ENCODE results near the gene NOP56.

NOP56 gene, protein sequence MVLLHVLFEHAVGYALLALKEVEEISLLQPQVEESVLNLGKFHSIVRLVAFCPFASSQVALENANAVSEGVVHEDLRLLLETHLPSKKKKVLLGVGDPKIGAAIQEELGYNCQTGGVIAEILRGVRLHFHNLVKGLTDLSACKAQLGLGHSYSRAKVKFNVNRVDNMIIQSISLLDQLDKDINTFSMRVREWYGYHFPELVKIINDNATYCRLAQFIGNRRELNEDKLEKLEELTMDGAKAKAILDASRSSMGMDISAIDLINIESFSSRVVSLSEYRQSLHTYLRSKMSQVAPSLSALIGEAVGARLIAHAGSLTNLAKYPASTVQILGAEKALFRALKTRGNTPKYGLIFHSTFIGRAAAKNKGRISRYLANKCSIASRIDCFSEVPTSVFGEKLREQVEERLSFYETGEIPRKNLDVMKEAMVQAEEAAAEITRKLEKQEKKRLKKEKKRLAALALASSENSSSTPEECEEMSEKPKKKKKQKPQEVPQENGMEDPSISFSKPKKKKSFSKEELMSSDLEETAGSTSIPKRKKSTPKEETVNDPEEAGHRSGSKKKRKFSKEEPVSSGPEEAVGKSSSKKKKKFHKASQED

DNA sequence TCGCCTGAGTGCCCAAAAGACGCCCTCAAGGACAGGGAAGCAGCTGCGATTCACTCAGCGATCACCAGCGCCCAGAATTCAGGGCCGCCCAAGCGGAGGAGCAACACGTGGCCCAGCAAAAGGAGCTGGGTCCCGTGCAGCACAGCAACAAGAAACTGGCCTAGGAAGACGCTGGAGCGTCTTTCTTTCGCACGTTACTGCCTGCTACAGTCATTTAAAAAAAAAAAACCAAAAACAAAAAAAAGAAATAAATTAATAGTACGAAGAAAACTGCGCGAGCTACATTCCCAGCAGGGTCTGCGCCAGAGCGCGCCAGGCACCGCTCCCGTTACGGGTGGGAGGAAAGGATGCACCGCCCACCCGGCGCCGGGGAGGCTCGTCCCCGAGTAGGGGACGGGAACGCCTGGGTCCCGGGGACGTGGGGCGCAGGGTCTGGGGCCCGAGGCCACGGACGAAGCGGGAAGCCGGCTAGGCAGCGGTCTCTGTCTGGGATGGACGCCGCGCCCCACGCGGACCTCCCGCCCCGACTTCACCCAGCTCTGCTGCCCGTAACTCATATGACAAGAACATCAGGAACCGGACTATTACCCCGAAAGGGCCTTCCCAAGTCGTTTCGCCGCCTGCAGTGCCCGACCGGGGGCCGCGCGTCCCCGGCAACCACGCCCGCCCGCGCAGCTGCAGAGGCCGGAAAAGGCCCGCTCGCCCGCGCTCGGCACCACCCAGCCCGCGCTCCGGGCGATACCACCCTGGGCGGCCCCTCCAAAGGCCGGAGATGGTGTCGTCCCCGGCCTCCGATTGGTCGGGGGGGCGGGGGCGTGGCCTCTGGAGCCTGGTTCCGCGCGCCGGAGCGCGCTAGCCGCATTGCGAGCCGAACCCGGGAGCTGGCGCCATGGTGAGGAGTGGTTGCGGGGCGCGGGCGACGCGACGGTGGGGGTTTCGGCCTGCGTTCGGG lies at the start of gene NOP56:
Gene NOP56 (plus strand): TSS at position 861 of the 952 bp plus-strand sequence. CDS start 29 bp downstream, at position 890.
- peak; percentile 40 for DNase-seq (ENCODE audit: low read depth)

DNA sequence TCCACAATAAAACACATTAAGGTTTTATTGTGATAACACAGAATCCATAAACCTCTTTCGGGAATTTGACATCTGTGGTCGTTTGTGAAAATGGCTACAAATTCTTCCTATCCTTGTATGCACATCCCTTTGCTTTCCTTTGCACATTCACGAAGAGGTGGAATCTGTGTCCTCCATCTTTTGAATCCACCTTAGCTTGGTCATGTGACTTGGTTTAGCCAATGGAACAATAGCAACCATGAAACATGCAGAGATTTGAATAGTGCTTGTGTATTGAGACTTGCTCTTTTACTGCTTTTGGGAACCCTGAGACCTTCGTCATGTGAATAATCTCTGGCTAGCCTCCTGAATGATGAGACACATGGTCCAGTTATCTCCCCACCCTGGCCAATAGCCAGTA lies 49.7 kb upstream of the NOP56 start:
- no peak for DNase-seq (ENCODE audit: low read depth)

DNA sequence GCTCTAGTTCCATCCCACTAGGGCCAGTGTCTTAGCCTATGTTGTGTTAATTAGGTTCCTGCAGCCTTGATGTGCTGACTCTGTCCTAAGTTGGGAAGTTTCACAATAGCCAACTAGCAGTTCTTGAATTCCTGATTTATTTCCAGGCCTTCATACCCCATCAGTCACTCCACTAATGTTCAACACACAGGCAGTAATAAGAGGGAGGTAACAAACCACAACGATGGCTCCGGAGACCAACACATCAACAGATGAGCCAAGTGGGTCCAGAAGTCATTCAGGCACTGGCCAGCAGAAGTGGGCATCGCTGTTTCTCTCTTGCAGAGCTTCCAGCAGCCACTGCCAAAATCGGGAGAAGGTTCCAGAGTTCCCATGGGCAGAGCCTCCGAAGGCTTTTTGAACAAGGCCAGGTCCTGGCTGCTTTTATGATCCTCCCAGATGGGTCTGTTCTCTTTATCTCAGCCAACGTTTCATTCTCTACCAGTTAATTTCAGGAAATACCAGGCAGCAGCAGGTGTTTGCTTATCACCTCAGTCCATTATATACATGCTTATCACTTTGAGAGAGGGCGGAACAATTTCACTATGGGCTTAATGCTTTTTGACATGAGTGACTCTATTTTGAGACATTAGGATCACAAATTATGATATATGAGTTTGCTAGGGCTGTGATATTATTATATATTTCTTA lies 48.5 kb upstream of the NOP56 start:
- no peak for DNase-seq (ENCODE audit: low read depth)

DNA sequence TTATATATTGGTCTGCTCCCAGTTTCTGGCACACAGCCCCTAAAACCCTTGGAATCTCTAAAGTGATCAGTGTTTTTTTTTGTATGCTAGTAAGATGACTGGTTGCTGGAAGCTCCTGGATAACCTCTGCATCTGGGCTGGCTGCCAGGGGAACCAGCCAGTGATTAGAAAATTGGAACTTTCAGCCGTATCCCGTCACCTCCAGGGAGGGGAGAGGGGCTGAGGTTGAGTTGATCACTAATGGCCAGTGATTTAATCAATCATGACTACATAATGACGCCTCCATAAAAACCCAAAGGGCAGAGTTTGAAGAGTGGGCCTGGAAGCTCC lies 48.0 kb upstream of the NOP56 start:
- no peak for DNase-seq (ENCODE audit: low read depth)

DNA sequence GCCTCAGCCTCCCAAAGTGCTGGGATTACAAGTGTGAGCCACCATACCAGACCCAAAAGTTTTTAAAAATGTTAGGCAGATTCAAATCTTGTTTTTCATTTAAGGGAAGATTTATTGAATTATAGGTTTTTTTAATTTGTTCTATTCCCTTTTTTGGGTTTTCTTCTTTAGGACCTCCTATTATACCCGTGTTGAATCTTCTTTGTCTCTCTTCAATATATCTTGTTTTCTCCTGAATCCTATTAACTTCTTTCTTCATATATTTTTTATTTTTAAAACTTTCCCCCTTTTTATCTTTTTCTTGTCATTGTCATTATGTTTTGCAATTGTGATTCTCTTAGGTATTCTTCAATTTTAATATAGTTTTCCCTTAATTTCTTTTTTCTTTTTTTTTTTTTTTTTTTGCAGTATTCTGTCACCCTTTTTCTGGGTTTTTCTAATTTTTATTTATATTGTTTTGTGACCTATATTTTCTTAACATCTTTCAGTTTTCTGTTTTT lies 45.9 kb upstream of the NOP56 start:
- DNase-seq (ENCODE audit: low read depth), result no peak

DNA sequence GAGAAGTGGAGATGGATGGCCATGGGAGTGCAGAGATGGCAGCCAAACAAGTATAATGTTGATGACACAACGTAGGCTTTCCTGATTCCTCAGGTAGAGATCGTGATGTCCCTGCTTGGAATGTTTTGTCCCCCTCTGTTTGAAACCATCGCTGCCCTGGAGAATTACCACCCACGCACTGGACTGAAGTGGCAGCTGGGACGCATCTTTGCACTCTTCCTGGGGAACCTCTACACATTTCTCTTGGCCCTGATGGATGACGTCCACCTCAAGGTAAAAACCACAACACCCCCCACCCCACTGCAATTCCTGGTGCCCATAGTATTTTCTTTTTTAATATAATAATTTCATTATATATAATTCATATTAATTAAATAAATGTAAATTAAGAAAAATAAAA lies 42.1 kb upstream of the NOP56 start:
- no peak for DNase-seq (ENCODE audit: low read depth)

DNA sequence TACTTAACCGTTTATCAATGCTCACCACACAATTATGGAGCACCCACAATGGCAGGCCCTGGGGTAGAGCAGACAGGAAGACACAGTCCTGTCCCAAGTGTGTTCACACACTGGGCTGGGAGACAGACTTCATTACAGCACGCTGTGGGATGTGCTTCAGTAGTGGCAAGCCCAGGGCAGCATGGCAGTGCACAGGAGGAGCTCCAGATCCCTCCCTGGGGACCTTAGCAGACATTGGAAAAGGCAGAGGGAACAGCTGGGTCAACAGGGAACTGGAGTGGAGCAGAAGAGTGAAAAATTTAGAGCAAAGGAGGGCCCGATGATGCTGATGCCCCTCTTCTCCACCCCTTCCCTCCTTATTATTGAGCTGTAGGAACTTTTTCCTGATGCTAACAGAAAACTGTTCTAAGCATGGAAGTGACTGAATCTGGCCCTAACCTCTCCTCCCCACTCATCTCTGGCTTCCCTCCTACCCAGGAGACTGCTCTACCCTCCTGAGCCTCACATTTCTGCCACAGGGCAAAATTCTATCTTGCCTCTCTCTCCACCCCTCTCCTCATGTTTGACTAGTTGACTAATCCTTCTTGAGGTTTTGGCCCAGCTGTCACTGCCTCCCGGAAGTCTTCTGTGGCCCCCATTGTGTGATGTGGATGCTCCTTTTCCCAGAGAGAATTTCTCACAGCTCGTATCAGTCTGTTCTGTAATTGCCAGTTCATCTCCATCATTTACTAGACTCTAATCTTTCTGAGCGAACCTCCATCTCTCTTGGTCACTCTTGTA lies 41.3 kb upstream of the NOP56 start:
- no peak for DNase-seq (ENCODE audit: low read depth)

DNA sequence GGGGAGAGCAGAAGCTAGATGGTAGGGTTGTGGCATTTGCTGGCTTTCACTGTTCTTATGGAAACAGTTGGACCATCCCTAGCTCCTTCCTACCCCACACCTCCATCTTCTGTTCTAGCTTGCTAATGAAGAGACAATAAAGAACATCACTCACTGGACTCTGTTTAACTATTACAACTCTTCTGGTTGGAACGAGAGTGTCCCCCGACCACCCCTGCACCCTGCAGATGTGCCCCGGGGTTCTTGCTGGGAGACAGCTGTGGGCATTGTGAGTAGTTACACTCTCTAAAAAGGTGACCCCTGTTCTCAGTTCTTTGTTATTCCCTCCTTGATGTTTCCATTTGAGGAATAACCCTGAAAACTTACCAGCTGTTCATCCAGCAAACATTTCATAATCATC lies 40.4 kb upstream of the NOP56 start:
- DNase-seq (ENCODE audit: low read depth), result no peak

DNA sequence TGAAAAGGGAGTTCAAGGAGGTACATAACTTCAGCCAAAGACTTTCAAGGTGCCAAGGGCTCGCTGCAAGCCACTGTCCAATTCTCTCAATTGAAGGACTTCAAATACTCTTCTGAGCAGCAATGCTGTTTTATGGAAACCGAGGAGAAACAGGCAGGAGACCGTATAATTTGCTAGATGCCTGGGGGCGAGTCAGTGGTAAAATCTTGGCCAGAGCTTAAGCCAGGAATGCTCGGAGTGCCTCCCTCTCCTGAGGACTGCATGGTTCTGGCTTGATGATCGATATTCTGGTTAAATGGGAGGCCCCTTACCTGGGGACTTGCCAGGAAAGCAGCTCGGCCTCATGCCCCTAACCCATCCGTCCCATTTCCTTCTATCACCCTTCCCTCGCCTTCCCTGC lies 35.8 kb upstream of the NOP56 start:
- DNase-seq (ENCODE audit: low read depth), result no peak

DNA sequence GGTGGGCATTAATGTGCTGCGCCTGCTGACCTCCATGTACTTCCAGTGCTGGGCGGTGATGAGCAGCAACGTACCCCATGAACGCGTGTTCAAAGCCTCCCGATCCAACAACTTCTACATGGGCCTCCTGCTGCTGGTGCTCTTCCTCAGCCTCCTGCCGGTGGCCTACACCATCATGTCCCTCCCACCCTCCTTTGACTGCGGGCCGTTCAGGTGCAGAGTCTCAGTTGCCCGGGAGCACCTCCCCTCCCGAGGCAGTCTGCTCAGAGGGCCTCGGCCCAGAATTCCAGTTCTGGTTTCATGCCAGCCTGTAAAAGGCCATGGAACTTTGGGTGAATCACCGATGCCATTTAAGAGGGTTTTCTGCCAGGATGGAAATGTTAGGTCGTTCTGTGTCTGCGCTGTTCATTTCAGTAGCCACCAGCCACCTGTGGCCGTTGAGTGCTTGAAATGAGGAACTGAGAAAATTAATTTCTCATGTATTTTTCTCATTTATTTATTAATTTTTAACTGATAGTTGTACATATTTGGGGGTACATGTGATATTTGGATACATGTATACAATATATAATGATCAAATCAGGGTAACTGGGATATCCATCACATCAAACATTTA lies 35.2 kb upstream of the NOP56 start:
- DNase-seq (ENCODE audit: low read depth), result no peak

DNA sequence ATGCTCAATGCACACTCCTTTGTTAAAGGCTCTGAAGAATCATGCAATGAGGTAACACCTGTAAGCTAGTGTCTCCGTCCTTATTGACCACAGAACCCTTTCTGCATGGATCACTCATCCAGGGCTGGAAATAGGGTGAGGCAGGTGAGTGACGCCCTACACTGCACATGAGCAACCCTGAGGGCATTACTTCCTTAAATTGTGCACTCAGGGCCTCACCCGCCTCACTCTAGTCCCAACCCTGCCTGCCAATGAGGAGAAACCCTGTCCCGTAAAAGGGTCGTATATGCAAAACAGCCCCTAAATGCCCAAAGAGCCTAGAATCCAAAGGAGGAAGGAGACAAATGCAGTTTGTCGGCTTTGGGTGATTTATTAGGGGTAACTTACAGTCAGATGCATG lies 33.6 kb upstream of the NOP56 start:
- DNase-seq (ENCODE audit: low read depth), result no peak

DNA sequence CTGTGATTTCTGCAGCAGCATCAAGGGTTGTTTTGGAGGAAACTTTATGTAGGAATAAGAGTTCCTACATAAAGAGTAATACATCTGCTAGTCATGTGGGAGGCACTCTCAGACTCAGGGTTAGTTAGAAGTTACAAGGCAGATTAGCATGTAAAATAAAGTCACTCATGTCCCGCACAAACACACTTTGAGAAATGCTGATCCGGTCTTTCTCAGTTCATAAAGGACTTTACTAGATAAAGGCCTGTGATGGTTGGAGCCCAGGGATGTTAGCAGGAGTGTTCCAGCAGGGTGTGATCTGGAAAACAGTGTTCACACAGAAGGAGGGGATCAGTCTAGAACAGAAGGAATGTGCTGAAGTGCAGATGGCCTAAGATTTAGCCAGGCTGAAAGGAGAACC lies 33.1 kb upstream of the NOP56 start:
- DNase-seq (ENCODE audit: low read depth), result no peak

DNA sequence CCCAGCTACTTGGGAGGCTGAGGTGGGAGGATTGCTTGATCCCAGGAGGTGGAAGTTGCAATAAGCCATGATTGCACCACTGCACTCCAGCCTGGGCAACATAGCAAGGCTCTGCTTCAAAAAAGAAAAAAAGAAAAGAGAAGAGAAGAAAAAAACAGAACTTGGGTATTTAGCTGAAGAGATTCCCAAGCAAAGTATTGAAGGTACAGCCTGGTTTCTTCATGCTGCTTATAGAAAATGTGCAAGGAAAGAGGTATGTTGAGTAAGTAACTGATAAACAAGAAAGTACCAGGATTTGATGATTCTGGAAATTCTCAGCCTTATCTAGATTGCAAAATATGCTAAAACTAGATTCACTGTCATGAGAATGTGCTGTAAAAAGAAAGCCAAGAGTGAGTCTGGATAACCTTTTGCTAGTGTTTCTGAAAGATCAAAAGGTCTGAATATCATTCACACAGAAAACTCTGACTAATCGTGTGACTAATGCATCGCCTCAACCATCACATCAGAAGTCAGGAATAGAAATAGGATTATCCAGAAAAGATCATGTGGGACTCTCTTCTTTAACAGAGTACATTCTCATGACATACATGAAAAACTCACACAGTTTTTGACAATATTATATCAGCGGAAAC lies 32.4 kb upstream of the NOP56 start:
- DNase-seq (ENCODE audit: low read depth), result no peak

DNA sequence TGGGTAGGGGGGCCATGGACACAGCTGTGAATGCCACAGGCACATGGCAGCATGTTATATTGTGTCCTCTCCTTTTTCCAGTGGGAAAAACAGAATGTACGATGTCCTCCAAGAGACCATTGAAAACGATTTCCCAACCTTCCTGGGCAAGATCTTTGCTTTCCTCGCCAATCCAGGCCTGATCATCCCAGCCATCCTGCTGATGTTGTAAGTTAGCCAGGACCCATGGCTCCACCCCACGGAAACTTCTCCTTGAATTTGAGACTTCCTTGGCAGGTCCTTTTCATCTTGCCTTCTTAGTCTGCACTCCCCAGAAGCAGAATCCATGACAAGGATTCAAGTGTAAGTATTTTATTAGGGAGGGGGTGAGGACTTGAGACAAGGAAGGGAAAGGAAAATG lies 28.2 kb upstream of the NOP56 start:
- no peak for DNase-seq (ENCODE audit: low read depth)

DNA sequence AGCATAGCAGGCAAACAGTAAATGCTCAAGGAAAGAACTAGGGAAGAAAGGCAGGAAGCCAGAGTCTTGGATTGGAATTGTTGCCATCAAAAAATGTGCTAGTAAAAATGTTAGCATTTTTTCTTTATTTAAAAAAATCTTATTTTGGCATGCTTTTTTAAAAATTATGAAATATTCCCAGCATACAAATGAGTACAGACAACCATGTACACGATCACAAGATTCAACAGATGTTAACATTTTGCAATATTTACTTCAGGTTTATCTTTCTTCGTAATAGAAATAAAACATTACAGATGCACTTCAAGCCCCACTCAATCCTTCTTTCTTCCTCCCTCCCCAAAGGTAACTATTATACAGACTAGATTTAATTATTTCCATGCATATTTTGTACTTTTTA lies 27.4 kb upstream of the NOP56 start:
- DNase-seq (ENCODE audit: low read depth), result no peak

DNA sequence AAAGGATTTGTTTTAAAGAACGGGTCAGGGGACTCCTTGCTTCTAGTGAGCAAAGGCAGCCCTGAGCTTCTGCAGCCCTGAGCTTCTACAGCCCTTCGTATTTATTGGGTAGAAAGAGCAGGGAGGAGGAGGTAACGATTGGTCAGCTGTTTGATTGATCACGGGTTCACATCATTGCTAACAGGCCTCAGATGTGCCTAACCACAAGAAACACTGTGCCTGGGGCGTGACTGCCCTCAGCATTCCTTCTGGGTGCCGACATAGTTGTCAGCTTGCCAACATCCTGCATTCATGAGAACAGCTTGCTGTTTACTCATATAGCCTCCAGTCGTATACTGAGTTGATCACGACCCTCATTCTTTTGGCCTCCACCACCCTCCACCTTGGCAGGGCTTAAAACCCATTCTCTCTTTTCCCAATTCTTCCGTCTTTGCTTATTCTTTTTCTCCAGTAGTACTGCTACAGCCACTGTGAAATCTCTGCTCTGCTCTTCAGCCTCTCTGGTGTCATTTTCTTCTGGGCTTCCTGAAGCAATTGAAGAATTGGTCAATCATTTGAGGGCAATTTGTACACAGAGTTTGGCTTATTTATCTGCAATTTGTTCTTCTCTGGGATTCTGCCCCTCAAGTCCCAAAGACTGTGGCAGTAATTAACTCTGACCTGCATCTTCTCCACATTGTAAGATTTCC lies 25.4 kb upstream of the NOP56 start:
- DNase-seq (ENCODE audit: low read depth), result peak; percentile 54

DNA sequence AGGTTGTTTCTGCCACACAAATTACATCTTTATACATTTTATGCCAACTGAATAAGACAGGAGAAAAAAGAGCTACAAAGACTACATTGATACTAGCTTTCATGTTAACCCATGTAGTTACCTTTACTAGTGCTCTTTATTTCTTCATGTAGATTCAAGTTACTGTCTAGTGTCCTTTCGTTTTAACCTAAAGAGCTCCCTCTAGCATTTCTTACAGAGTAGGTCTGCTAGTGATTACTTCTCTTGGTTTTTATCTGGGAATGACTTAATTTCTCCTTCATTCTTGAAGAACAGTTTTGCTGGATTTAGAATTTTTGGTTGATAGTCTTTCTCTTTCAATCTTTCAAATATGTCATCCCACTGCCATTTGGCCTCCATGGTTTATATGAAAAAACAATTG lies 21.2 kb upstream of the NOP56 start:
- DNase-seq (ENCODE audit: low read depth), result no peak

DNA sequence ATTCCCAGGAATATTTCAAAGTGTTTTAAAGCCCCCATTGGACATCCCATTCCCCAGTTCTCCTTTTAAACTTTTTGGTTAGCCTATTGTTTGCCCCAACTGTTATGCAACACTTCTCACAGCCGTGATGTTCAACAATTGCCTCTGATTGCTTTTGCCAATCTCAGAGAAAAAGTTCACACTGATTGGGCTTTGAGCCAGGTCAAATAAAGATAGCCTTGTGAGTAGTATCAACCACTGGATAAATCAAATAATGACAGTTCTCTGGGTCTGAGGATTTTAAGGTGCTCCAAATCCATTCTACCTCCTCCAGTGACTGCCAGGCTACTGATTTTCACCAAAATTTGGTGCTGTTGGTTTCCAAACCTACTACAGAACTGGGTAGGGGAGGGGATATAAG lies 19.1 kb upstream of the NOP56 start:
- no peak for DNase-seq (ENCODE audit: low read depth)

DNA sequence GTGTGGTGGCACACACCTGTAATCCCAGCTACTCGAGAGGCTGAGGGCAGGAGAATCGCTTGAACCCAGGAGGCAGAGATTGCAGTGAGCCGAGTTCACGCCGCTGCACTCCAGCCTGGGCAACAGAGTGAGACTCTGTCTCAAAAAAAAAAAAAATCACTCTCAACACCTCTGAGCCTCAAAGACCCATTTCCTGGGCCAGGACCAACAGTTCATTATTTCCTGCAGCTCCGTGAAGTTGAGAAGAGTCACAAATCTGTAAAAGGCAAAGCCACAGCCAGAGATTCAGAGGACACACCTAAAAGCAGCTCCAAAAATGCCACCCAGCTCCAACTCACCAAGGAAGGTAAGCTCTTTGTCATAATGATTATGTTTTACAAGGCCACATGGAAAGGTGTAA lies 15.2 kb upstream of the NOP56 start:
- no peak for DNase-seq (ENCODE audit: low read depth)

DNA sequence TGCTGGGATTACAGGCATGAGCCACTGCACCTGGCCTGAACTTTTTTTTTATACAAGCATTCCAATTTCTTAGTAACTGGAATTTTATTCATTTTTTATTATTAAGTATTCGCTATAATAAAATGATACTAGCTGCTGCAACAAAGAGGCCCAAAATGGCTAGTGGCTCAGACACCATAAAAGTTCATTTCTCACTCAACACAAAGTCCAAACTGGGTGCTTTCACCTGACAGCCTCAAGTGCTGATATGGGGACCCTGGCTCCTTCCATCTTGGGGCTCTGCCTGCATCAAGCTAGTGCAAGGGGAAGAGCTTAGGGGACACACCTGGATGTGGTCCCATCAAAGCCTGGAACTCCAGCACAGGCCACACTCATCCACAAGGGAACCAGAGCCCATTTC lies 12.2 kb upstream of the NOP56 start:
- no peak for DNase-seq (ENCODE audit: low read depth)
